WTC11 (cell line): ENCODE results near the gene GARNL3.

Experiments
- ELF4 ChIP-seq: sonication (generic); formaldehyde crosslinking; IDR thresholded peaks from 2 replicates; pipeline ENCODE4 v1.8.1; 2022; ENCODE audit warnings: low read depth, mild to moderate bottlenecking, moderate library complexity, missing genetic modification reagents
- KAT7 ChIP-seq: sonication (generic); formaldehyde crosslinking; IDR thresholded peaks from 2 replicates; pipeline ENCODE4 v1.8.1; 2023; ENCODE audit warnings: missing genetic modification reagents, mild to moderate bottlenecking, borderline replicate concordance
- ZNF263 ChIP-seq: sonication (generic); formaldehyde crosslinking; IDR thresholded peaks from 2 replicates; pipeline ENCODE4 v1.8.1; 2022; ENCODE audit warnings: low read depth, mild to moderate bottlenecking, moderate library complexity, missing genetic modification reagents
- TF ChIP-seq, protein P1 (sequence below): sonication (generic); formaldehyde crosslinking; IDR thresholded peaks from 2 replicates; pipeline ENCODE4 v1.8.1; 2022; ENCODE audit warnings: mild to moderate bottlenecking, moderate library complexity, missing genetic modification reagents
- TF ChIP-seq, protein P2 (sequence below): sonication (generic); formaldehyde crosslinking; IDR thresholded peaks from 2 replicates; pipeline ENCODE4 v1.8.1; 2023; ENCODE audit warnings: mild to moderate bottlenecking, moderate library complexity, missing genetic modification reagents

DNA sequence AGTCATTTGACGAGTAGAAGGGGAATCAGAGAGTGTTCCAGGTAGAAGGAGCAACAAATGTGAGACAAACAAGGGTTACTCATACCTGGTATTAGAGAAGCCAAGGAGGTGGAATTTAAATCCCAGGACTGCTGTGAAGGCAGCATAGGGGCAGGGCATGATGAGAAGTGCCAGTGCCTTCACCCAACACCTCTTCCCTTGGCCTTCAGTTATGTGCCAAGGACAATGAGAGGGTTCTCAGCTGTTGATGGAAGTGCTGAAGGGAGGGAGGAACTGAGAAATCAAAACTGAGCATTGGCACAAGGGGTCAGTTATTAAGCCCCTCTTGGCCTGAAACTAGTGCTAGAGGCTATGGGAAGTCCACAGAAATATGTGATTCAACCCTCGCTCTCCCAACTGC is 50.3 kb downstream of the GARNL3 start:
- TF ChIP-seq KAT7 (no peak), ZNF263 (no peak), ELF4 (no peak)
- TF ChIP-seq, protein P1, sequence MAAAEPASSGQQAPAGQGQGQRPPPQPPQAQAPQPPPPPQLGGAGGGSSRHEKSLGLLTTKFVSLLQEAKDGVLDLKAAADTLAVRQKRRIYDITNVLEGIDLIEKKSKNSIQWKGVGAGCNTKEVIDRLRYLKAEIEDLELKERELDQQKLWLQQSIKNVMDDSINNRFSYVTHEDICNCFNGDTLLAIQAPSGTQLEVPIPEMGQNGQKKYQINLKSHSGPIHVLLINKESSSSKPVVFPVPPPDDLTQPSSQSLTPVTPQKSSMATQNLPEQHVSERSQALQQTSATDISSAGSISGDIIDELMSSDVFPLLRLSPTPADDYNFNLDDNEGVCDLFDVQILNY = no peak
- TF ChIP-seq, protein P2, sequence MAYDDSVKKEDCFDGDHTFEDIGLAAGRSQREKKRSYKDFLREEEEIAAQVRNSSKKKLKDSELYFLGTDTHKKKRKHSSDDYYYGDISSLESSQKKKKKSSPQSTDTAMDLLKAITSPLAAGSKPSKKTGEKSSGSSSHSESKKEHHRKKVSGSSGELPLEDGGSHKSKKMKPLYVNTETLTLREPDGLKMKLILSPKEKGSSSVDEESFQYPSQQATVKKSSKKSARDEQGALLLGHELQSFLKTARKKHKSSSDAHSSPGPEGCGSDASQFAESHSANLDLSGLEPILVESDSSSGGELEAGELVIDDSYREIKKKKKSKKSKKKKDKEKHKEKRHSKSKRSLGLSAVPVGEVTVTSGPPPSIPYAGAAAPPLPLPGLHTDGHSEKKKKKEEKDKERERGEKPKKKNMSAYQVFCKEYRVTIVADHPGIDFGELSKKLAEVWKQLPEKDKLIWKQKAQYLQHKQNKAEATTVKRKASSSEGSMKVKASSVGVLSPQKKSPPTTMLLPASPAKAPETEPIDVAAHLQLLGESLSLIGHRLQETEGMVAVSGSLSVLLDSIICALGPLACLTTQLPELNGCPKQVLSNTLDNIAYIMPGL = no peak
